ENCODE results near the gene KCNQ1OT1.
"Not testable (repeated sequence)": the region's sequence is repeated elsewhere in the genome, so short reads cannot be mapped to it uniquely, and the experiment has no call there.

KCNQ1OT1 gene

GRCh38 chr11:2650343-2650867 is 49.4 kb downstream of the KCNQ1OT1 start:
- DNase-seq, result no peak

- DNase-seq, result no peak
Measured at GRCh38 chr11:2649848-2650247, 49.9 kb downstream of the KCNQ1OT1 start.

DNA sequence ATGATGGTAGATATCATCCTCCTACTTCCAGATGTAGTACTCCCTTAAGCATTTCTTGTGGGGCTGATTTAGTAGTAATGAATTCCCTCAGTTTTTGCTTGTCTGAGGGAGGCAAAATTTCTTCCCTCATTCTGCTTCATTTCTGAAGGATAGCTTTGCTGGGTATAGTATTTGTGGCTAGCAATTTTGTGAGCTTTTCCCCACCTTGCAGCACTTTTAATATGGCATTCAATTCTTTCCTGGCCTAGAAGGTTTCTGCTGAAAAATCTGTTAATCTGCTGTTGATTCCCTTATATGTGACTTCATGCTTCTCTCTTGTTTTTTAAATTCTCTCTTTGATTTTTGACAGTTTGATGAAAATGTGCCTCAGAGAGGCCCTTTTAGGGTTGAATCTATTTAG is 50.4 kb downstream of the KCNQ1OT1 start:
- DNase-seq, result no peak

DNA sequence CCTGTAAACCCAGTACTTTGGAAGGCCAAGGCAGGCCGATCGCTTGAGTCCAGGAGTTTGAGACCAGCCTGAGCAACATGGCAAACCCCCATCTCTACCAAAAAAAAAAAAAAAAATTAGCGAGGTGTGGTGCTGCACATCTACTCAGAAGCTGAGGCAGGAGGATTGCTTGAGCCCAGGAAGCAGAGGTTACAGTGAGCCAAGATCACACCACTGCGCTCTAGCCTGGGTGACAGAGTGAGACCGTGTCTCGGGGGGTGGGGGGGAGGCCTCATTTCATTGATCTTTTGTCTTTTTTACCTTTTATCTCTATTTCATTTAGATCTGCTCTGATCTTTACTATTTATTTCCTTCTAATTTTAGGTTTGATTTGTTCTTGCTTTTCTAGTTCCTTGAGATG is 51.8 kb downstream of the KCNQ1OT1 start:
- DNase-seq, result no peak

DNA sequence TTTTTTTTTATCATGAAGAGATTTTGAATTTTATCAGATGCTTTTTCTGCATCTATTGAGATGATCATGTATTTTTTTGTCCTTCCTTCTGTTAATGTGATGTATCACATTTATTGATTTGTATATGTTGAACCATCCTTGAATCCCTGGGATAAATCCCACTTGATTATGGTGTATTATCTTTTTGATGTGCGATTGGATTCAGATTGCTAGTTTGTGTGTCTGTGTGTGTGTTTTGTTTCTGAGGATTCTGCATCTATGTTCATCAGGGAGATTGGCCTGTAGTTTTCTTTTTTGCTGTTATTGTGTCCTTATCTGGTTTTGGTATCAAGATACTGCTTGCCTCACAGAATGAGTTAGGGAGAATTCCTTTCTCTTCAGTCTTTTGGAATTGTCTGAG is 52.6 kb downstream of the KCNQ1OT1 start:
- DNase-seq, result no peak

DNA sequence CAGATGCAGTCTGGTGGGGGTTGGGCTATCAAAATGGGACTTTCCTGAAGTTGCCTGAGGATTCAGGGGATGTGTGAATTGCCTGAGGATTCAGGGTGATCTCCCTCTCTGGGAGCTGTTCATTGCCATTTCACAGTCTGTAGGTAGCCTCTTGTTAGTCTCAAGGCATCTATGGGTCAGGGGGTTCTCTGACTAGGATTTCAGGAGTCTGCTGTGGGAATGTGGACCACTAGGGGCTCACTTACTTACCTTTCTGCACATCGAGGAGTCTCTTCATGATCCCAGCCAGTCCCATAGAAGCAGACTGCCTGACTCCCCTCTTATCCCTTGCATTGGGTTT is 54.0 kb downstream of the KCNQ1OT1 start:
- DNase-seq, result no peak

DNA sequence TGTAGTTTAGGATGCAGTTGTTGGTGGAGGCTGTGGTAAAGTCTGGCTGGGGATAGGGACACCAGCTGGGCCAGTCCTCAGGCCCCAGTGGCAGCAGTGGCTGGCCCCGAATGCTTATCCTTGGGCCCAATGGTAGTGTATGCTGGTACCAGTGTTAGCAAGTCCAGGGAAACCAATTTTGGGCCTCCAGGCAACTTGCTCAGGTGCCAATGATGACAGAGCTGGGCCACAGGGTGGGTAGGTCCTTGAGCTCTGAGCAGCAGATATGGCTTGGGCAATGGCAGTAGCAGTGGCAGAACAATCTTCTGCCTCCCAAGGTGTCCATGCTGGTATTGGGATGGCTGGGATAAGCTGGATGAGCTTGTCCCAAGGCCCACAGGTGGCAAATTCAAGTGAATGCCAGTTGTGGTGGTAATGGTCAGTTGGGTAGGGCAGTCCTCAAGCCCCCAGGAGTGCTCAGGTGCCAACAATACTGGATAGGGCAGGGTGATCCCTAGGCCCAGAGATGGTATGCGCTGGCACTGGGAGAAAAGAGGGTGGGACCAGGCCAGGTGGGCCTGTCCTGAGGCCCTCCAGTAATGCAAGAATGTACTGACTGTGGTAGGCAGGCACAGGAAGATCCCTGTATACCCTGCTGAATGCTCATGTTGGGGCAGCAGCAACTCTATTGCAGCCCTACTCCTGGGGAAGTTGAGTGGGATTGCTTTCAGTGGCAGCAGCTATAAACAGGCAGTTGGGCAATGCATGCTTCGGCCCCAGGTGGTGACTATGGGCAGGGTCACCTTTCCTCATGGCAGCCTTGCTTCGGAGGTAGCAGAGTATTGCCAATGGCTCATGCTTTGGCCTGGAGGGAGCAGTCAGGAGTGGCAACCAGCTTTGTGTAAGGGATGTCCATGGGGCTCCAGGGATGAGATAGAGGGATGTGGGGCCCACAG is 54.7 kb downstream of the KCNQ1OT1 start:
- no peak for DNase-seq

GRCh38 chr11:2643746-2644145 is 56.0 kb downstream of the KCNQ1OT1 start:
- no peak for DNase-seq

- DNase-seq, result no peak
Measured at GRCh38 chr11:2641623-2642022, 58.2 kb downstream of the KCNQ1OT1 start.

DNA sequence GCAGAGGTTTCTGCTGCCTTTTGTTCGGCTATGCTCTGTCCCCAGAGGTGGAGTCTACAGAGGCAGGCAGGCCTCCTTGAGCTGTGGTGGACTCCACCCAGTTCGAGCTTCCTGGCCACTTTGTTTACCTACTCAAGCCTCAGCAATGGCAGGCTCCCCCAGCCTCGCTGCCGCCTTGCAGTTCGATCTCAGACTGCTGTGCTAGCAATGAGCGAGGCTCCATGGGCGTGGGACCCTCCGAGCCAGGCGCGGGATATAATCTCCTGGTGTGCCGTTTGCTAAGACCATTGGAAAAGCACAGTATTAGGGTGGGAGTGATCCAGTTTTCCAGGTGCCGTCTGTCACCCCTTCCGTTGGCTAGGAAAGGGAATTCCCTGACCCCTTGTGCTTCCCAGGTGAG is 60.0 kb downstream of the KCNQ1OT1 start:
- not testable (repeated sequence) for DNase-seq

GRCh38 chr11:2631161-2631560 is 68.6 kb downstream of the KCNQ1OT1 start:
- DNase-seq, result no peak

DNA sequence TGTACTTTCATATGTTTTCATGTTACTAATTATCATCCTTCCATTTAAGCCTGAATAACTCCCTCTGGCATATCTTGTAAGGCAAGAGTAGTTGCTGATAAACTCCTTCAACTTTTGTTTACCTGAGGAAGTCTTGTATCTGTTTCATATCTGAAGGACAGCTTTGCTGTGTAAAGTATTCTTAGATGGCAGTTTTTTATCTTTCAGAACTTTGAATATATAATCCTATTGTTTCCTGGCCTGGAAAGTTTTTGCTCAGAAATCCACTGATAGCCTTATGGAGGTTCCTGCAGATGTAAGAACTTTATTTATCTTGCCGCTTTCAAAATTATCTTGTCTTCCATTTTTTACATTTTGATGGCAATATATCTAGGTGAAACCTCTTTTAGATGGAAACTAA is 69.1 kb downstream of the KCNQ1OT1 start:
- no peak for DNase-seq

DNA sequence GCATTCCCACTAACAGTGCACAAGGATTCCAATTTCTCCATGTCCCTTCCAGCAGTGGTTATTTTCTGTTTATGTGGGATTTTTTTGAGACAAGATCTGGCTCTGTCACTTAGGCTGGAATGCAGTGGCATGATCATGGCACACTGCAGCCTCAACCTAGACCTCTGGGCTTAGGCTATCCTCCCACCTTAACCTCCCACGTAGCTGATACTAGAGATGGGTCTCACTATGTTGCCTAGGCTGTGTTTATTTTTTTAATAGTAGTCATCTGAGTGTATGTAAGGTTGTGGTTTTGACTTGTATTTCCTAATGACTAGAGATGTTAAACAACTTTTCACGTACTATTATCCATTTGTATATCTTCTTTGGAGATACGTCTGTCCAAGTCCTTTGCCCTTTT is 74.6 kb downstream of the KCNQ1OT1 start:
- DNase-seq, result no peak

DNA sequence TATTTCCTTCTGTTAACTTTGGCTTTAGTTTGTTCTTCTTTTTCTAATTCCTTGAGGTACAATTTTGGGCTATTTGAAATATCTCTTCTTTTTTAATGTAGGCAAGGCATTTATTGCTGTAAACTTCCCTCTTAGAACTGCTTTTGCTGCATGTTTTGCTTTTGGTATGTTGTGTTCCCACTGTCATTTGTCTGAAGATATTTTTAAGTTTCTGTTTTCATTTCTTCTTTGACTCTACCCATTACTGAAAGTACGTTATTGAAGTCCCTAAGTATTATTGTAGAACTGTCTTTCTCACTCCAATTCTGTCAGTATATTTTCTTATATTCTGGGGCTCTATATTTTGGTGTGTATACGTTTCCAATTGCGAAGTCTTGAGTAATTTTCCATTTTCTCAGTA is 77.9 kb downstream of the KCNQ1OT1 start:
- no peak for DNase-seq

DNA sequence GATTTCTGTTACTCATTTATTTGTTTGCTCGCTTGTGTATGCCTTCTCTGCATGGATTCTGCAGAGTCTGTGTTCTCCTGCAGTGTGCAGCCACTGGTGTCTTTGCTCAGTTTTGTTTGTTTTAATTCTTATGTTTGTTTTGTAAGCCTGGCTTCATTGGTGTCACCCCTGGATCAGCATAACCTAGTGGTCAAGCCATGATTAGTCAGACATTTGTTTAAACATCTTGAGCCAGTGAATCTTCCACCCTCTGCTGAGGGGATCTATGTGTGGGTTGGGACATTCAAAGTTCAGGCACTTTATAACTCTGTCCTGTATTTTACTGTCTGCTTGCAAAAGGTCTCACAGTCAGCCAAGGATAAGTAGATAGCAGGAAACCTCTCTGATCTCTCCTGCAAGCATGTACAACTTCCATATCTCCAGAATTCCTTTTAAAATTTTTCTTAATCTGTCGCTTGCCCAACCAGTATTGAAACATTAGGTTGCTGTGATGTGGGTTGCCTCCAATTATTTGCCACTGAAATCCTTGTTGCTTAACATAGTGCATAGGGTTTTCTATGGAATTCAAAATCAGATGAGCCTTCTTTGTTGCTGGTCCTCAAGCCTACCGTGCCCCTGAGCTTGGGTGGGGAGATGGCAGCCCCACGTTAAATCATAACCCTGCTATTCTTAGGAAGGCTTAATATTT is 86.8 kb downstream of the KCNQ1OT1 start:
- DNase-seq, result peak; percentile 21

GRCh38 chr11:2609345-2609744 is 90.4 kb downstream of the KCNQ1OT1 start:
- DNase-seq, result no peak

GRCh38 chr11:2599561-2600189 is 100.1 kb downstream of the KCNQ1OT1 start:
- no peak for DNase-seq

DNA sequence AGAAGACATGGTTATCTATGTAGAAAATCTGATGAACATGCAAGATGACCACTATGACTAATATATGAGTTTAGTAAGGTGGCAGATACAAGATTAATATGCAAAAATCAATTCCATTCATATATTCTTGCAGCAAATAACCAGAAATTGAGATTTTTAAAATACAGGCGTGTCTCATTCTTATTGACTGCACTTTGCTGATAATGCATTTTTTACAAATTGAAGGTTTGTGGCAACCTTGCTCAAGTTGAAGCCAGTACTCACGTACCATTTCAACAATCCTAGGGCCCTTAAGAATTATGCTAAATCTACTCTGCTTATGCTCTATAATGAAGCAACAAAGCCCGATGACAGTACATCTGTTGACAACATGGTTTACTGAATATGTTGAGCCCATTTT is 104.6 kb downstream of the KCNQ1OT1 start:
- no peak for DNase-seq

GRCh38 chr11:2594267-2594666 is 105.5 kb downstream of the KCNQ1OT1 start:
- no peak for DNase-seq

DNA sequence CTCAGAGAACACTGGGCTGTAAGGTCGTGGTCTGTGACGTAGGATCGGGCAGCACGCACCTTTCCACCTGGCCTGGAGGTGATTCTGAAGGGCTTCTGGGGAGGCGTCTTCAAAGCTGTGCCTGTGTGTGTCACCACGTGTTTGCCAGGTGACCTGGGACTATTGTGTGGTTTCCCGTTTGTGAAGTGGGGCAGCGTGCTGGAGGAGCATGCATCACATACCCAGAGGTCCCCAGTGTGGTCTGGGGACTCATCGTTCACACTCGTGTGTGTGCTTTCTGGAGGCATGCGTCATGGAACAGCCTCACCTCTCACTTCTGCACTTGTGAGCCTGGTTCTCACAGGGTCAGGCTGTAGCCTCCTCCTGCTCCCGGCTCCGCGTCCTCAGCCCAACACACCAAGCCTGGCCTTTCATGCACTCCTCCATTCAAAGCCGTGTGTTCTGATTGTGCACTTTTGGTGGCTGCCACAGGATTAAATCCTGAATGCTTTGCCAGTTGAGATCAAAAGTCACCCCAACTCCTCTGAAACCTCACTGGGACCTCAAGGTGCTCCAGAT is 106.3 kb downstream of the KCNQ1OT1 start:
- no peak for DNase-seq

- no peak for DNase-seq
Measured at GRCh38 chr11:2592559-2593392, 107.0 kb downstream of the KCNQ1OT1 start.

DNA sequence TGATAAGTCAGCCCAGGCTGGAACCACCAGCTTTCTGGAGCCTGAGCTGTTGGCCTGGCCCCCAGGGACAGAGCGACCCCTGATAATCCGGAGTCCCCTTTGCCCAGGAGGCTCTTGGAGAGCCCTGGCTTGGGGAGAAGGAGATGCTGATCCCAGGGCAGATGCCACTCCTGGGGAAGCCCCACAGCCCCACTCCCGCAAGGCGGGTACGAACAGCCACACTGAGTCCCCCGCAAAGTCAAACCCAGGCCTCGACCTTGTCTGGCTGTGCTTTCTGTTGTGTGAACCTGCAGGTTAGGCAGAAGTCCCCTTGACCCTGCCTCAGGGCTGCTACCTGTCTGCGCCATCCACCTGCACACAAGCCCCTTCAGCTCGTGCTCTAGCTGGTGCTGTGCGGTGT is 108.0 kb downstream of the KCNQ1OT1 start:
- DNase-seq, result no peak
